KOPT-K1 (cell line): ENCODE results near the gene GLT6D1.

Experiments used
- H3K27ac ChIP-seq: fragments of 200-600 bp; sonication (generic); 2 replicates; pipeline ENCODE4 v1.5.1; 2016; ENCODE audit warnings: antibody characterized with exemption, mild to moderate bottlenecking, low read depth, low read length; ENCODE audit not compliant: poor library complexity, severe bottlenecking
- H3K36me3 ChIP-seq: fragments of 200-600 bp; sonication (generic); 2 replicates; pipeline ENCODE4 v1.5.1; 2017; ENCODE audit warnings: antibody characterized with exemption, mild to moderate bottlenecking, low read length, moderate library complexity; ENCODE audit not compliant: insufficient read depth
- H3K9me3 ChIP-seq: fragments of 200-600 bp; sonication (generic); 2 replicates; pipeline ENCODE4 v1.5.1; 2017; ENCODE audit warnings: antibody characterized with exemption, low read length, mild to moderate bottlenecking; ENCODE audit not compliant: insufficient read depth, poor library complexity, severe bottlenecking

The GLT6D1 gene

DNA sequence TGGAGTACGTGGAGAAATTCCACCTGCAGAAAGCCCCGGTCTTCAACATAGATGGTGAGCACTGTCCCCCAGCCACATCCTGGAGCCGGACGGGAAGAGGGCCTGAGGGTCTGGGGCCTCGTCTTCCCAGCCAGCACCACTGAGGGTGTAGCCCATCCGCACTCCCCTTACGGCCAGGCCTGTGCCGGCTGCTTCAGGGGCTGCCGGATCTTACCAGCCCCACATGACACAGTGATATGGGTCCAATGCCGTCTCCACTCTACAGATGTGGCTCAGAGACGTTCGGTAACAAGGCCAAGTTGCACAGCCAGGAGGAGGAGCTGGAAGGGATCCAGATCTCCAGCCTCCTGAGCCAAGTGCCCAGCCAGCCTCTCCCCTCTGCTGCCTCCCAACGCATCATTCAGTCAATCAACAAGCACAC, 21.3 kb downstream of the GLT6D1 start:
- Histone ChIP-seq H3K27ac (no peak overlapping the region), H3K36me3 (no peaks in the 10 kb centered on the region), H3K9me3 (no peaks in the 10 kb centered on the region)

- Histone ChIP-seq H3K36me3 (no peaks in the 10 kb centered on the region), H3K27ac (no peak overlapping the region), H3K9me3 (no peaks in the 10 kb centered on the region)
Measured at GRCh38 chr9:135617538-135617900, 21.8 kb downstream of the GLT6D1 start.

GRCh38 chr9:135616619-135617537, 22.5 kb downstream of the GLT6D1 start:
- Histone ChIP-seq H3K27ac (no peak overlapping the region), H3K36me3 (no peaks in the 10 kb centered on the region), H3K9me3 (no peaks in the 10 kb centered on the region)

GRCh38 chr9:135615666-135616618, 23.4 kb downstream of the GLT6D1 start:
- H3K36me3 ChIP-seq, result no peaks in the 10 kb centered on the region
- no peak overlapping the region for H3K27ac ChIP-seq

DNA sequence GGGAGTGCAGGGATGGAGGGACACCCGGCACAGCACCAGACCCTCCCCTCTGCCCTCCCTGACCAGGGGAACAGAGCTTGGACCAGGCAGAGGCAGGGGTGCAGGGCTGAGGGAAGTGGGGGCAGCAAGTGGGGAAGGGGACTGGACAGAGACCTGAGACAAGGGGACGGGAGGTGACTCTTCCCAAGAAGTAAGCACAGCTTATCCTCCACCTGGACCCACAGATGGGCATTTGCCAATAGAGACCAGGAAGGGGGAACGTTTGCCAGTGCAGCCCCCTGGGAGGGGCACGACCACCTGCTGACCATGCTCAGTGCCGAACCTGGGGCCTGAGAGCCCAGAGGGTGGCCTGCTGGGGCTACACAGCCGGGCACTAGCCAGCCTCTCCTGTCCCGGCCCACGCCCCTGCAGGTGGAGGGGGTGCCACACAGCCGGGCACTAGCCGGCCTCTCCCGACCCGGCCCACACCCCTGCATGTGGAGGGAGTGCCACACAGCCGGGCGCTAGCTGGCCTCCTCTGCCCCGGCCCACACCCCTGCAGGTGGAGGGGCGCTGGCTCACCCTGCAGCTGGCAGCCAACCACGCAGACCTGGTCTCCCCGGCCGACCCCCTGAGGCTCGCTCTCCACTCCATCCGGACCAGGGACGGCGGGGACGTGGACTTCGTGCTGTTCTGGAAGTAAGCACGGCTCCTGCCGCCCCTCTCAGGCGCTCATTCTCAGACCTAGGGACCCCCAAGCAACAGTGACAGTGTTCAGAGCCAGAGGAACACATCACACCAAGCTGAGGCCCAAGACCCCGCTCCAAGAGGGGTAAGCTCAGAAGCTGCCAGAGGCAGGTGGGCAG, 24.3 kb downstream of the GLT6D1 start:
- H3K36me3 ChIP-seq, result no peaks in the 10 kb centered on the region
- H3K9me3 ChIP-seq, result no peaks in the 10 kb centered on the region
- no peak overlapping the region for H3K27ac ChIP-seq

More at GRCh38 chr9:135615666-135616618, 23.4 kb downstream of the GLT6D1 start:
- H3K9me3 ChIP-seq, result no peaks in the 10 kb centered on the region

GRCh38 chr9:135613946-135614805, 25.2 kb downstream of the GLT6D1 start:
- Histone ChIP-seq H3K27ac (no peak overlapping the region), H3K9me3 (no peaks in the 10 kb centered on the region), H3K36me3 (no peaks in the 10 kb centered on the region)

- H3K27ac ChIP-seq, result no peak overlapping the region
- H3K9me3 ChIP-seq, result no peaks in the 10 kb centered on the region
- H3K36me3 ChIP-seq, result no peaks in the 10 kb centered on the region
Measured at GRCh38 chr9:135612981-135613910, 26.1 kb downstream of the GLT6D1 start.

- Histone ChIP-seq H3K36me3 (no peaks in the 10 kb centered on the region), H3K27ac (no peak overlapping the region), H3K9me3 (no peaks in the 10 kb centered on the region)
Measured at GRCh38 chr9:135612437-135612836, 26.9 kb downstream of the GLT6D1 start.

DNA sequence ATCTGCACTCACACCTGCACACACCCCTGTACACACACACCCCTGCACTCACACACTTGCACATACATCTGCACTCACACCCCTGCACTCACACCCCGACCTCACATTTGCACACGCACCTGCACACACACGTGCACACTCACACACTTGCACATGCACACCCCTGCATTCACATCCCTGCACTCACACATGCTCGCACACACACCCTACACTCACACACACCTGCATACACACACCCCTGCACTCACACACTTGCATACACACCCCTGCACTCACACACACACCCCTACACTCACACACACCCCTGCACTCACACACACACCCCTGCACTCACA, 27.5 kb downstream of the GLT6D1 start:
- H3K9me3 ChIP-seq, result no peaks in the 10 kb centered on the region
- H3K36me3 ChIP-seq, result no peaks in the 10 kb centered on the region
- no peak overlapping the region for H3K27ac ChIP-seq

DNA sequence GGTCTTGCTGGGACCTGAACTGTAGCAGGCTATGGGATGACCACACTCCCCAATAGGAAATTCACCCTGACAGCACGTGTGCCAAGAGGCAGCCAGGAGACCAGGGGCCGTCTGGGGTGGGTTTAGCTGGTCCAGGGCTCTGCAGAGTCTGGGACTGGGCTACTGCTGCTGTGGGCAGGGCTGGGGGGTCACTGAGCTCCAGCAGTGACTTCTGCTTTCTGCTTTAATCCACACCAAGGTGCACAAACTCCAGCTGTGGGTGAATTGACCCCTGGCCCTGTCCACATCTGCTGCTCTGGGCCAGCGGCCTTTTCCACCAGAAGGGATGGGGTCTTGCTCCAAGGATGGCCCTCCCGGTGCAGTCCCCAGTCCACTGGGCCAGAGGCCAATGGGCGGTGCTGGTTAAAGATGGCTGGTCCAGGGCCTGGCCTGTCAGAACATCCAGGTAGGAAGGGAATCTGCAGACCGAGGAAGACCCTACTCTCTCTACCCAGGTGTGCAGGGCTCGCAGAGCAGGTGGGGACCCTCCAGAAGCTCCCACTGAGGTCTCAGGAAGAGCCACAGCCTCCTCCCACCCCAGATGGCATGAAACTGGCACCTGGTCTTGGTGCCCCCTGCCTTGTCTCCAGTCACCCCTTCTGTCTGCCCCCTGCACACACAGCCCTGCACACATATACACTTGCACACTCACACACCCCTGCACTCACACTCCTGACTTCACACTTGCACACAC, 28.0 kb downstream of the GLT6D1 start:
- no peaks in the 10 kb centered on the region for H3K36me3 ChIP-seq
- H3K27ac ChIP-seq, result no peak overlapping the region
- H3K9me3 ChIP-seq, result no peaks in the 10 kb centered on the region

DNA sequence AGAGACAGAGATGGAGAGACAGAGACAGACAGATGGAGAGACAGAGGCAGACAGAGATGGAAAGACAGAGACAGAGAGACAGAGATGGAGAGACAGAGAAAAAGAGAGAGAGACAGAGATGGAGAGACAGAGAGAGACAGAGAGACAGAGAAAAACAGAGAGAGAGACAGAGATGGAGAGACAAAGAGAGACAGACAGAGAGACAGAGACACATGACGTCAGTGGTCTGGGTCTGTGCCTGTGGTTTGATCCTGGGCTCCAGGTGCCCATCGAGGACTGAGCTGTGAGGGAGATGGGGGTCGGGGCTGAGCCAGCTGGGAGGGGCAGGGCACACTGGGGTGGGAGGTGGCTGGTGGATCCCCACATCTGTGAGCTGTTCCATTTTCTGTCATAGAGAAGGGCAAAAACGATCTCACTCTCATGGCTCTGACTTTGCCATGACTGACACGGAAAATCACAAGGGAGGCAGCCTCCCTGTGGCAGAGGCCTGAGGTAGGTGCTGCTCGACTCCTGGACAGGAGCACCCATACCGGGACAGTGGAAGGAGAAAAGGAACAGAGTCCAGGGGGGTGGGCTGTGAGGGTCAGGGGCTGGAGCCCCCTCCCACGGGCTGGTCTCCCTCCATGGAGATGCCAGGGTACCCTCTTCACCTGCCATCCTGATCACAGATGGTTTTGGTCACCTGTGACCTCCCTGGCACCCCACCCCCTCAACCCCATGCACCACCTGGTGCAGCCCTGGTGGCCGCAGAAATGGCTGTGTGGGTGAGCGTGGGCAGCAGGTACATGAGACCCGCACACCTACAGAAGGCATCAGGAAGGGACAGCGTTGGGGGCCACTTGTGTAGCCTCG, 28.8 kb downstream of the GLT6D1 start:
- no peaks in the 10 kb centered on the region for H3K9me3 ChIP-seq
- H3K27ac ChIP-seq, result no peak overlapping the region
- H3K36me3 ChIP-seq, result no peaks in the 10 kb centered on the region

GRCh38 chr9:135609366-135609955, 29.9 kb downstream of the GLT6D1 start:
- Histone ChIP-seq H3K9me3 (no peaks in the 10 kb centered on the region), H3K27ac (no peak overlapping the region), H3K36me3 (no peaks in the 10 kb centered on the region)
